Measurements from ENCODE around the gene SLC22A31. TPM values are rescaled to one million over a fixed set of nuclear protein-coding genes. Genes with fewer than 3 reads are reported as not detected.

Gene SLC22A31
- total and polyA plus RNA-seq, 10 donors = 0.98 to 8.3 (median 4.6) TPM

DNA sequence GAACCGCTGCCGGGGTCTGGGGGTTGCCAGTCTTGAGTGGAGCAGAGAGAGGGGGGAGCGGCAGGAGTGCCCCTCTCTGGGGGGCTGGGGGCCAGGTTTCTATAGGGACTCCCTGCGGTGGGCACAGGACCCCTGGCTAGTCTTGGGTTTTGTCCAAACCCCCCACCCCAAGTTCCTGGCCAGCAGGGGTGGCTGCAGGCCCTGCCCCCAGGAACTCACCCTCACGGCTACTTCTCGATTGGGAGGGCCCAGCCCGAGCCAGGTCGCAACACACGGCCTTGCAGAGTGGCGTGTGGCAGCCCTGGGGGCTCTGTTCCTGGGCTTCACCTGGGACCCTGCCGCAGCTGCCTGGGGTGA, 28.2 kb downstream of the SLC22A31 start:
- H3K9me3 ChIP-seq = no peaks in the 10 kb centered on the region
- H3K4me3 ChIP-seq = no peak overlapping the region
- TF ChIP-seq, protein P1, sequence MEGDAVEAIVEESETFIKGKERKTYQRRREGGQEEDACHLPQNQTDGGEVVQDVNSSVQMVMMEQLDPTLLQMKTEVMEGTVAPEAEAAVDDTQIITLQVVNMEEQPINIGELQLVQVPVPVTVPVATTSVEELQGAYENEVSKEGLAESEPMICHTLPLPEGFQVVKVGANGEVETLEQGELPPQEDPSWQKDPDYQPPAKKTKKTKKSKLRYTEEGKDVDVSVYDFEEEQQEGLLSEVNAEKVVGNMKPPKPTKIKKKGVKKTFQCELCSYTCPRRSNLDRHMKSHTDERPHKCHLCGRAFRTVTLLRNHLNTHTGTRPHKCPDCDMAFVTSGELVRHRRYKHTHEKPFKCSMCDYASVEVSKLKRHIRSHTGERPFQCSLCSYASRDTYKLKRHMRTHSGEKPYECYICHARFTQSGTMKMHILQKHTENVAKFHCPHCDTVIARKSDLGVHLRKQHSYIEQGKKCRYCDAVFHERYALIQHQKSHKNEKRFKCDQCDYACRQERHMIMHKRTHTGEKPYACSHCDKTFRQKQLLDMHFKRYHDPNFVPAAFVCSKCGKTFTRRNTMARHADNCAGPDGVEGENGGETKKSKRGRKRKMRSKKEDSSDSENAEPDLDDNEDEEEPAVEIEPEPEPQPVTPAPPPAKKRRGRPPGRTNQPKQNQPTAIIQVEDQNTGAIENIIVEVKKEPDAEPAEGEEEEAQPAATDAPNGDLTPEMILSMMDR (IDR thresholded peaks at IDR 0.05 in 8 of 11, conservative IDR thresholded peaks at IDR 0.05 in 3 of 11) = no peak
- TF ChIP-seq POLR2A (IDR thresholded peaks at IDR 0.05) = no peak
- TF ChIP-seq POLR2AphosphoS5 (IDR thresholded peaks at IDR 0.05) = no peak
- 70 to 88% (median 75%) methylated on average over 3 to 11 of the region's 11 CpGs for WGBS, 5 donors
- peaks cover 13 to 77% (median 43%) of the 10 kb centered on the region in 6 donors for H3K4me1 ChIP-seq
- H3K36me3 ChIP-seq = no peaks in the 10 kb centered on the region
- intact Hi-C loops (cut with DNase I; ENCODE audit: low total_unique reads) = no loop called here
- H3K27me3 ChIP-seq (replicated peaks in 1 of 7) = peaks cover 0 to 78% (median 14%) of the 10 kb centered on the region in 7 donors
- DNase-seq = no peak
- no peak overlapping the region for H3K27ac ChIP-seq

DNA sequence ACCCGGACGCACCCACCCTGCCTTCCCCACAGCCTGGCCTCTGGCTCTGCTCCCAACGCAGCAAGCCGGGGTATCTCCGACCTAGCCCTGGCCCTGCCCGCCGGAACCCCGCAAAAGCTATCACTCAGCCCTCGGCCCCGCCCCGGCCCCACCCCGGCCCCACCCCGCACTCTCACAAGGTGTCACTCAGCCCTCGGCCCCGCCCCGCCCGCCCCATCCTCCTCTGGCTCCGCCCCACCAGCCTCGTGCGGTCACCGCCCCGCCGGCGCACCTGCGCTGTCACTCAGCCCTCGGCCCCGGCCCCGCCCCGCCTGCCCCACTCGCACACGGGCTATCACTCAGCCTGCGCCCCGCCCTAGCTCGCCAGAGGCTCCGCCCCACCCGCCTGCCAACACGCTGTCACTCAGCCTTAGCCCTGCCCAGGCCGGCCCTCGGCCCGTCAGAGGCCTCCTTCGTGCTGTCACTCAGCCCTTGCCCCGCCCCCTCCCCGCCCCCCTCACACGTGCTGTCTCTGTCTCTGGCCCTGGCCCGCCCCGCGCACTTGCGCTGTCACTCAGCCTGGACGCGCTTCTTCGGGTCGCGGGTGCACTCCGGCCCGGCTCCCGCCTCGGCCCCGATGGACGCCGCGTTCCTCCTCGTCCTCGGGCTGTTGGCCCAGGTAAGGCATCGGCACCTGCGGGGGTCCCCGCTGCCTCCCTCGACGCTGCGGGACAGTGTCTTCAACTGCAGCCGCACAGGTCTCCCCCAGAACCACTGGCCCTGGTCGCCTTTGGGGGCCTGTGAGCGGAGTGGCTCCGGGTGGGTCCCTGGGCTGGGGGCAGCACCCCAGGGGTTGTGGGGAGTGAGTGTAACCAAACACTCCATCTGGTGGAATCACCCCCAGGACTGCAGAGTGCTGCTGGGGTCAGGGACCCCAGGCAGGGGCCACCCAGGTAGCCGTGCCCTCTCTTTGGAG, 28.8 kb downstream of the SLC22A31 start, which contains the start of gene CDH15:
Gene CDH15 (plus strand): TSS at position 533 of the 955 bp plus-strand sequence. CDS start 84 bp downstream, at position 617.
- TF ChIP-seq POLR2A (IDR thresholded peaks at IDR 0.05) (no peak), POLR2AphosphoS5 (IDR thresholded peaks at IDR 0.05) (peak in 2 of 3 donors; percentile 5 to 50)
- TF ChIP-seq, protein P1 (IDR thresholded peaks at IDR 0.05 in 8 of 11, conservative IDR thresholded peaks at IDR 0.05 in 3 of 11) = peak in 1 of 11 experiments; percentile 11

DNA sequence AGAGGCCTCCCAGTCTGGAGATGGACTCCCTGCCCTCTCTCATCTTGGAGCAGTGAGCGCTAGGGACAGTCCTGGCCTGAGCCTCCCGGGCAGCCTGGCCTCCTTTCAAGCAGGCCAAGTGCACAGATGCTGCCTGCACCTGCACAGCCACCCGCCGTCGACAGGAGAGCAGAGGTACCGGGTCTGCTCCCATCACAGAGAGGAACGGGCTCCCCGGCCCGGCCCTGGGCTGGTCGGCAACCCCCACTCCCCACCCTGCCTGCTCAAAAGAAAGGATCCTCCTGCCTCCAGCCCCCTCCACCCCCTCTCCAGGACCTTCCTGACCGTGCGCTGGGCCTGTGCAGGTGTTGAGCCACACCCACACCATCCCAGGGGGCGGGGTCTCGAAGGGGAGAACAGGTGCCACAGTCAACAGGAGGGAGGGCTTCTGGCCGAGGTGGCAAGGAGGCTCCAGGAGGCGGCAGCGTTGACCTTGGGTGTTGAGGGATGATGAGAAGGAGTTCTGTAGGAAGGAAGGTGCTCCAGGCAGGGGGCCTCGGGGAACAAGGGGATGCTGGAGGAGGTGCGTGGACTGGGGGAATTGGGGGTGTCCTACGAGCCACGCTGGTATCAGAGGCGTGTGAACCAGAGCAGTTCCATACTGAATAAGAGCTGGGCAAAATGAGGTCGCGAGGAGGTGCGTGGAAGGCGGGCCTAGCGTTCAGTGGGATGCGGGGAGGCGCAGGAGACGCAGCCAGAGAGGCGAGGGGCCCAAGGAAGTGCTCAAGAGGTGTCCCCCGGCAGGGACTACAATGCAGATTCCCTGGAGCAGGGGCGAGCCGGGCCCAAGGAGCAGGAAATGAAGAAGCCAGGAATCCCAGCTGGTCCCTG, 29.8 kb downstream of the SLC22A31 start:
- H3K4me3 ChIP-seq = peak overlapping the region in 6 of 8 donors; percentile 9 to 63 (median 30)
- intact Hi-C loops (cut with DNase I; ENCODE audit: low total_unique reads) = no loop called here

More for the DNA sequence above, 28.8 kb downstream of the SLC22A31 start, which contains the start of gene CDH15:
- Histone ChIP-seq H3K27me3 (replicated peaks in 1 of 7) (peaks cover 0 to 79% (median 14%) of the 10 kb centered on the region in 7 donors), H3K4me3 (peak within 1 kb of the TSS in 6 of 8 donors; percentile 9 to 63 (median 30)), H3K4me1 (peaks cover 15 to 82% (median 45%) of the 10 kb centered on the region in 6 donors), H3K27ac (peak within 1 kb of the TSS in 3 of 8 donors; percentile 21 to 45 (median 33)), H3K9me3 (no peaks in the 10 kb centered on the region), H3K36me3 (no peaks in the 10 kb centered on the region)
- DNase-seq = peak; percentile 98
- intact Hi-C loops (cut with DNase I; ENCODE audit: low total_unique reads) = no loop called here
- WGBS, 5 donors = 6 to 15% (median 8%) methylated on average over 4 to 74 of the region's 74 CpGs

More for the DNA sequence above, 29.8 kb downstream of the SLC22A31 start:
- H3K27ac ChIP-seq = peak overlapping the region in 2 of 8 donors; percentile 21 to 45
- TF ChIP-seq POLR2A (IDR thresholded peaks at IDR 0.05) (no peak), POLR2AphosphoS5 (IDR thresholded peaks at IDR 0.05) (peak in 2 of 3 donors; percentile 18 to 46)
- TF ChIP-seq, protein P1 (IDR thresholded peaks at IDR 0.05 in 8 of 11, conservative IDR thresholded peaks at IDR 0.05 in 3 of 11) = peak in 1 of 11 experiments; percentile 1
- peaks cover 0 to 72% (median 14%) of the 10 kb centered on the region in 7 donors for H3K27me3 ChIP-seq (replicated peaks in 1 of 7)
- 11 to 18% (median 13%) methylated on average over 26 to 34 of the region's 34 CpGs for WGBS, 5 donors
- DNase-seq = peak; percentile 82
- H3K9me3 ChIP-seq = no peaks in the 10 kb centered on the region
- H3K36me3 ChIP-seq = no peaks in the 10 kb centered on the region
- H3K4me1 ChIP-seq = peaks cover 15 to 81% (median 45%) of the 10 kb centered on the region in 6 donors

All from spleen (tissue), 11 donors.